CD4-positive, alpha-beta T cell (primary cell): ENCODE results near the gene VAV2. TPM values are rescaled to one million over a fixed set of nuclear protein-coding genes. Genes with fewer than 3 reads are reported as not detected.

Source experiments
- ATAC-seq: fragments of 200-7000 bp; cut with Tn5 transposase; one replicate; pipeline ENCODE4 v1.10.0; 2022; ENCODE audit warnings: mild to moderate bottlenecking; ENCODE audit not compliant: poor library complexity
- CTCF ChIA-PET: fragments of 350-600 bp; sonication (Branson Sonifier 250); formaldehyde crosslinking; loops from one replicate; lab custom pipeline; 2021; ENCODE audit warnings: antibody characterized with exemption, inconsistent platforms; lab: Charles Lee
- POLR2A ChIA-PET: fragments of 350-600 bp; sonication (Branson Sonifier 250); formaldehyde crosslinking; loops from one replicate; lab custom pipeline; 2021; ENCODE audit warnings: antibody characterized with exemption, inconsistent platforms; lab: Charles Lee
- DNase-seq, 14 experiments: peaks; one replicate each; pipeline ENCODE4 v3.0.0-alpha.2; 2013 to 2020; ENCODE audit warnings: mixed read lengths in 2 of 14
- H3K27ac ChIP-seq, 2 donors: one replicate each; pipeline versions ENCODE4 v1.5.1 to v1.7.0; 2013; ENCODE audit warnings: low read length in 2 of 2, low read depth in 1 of 2, mild to moderate bottlenecking in 1 of 2
- H3K27me3 ChIP-seq, 2 experiments: 1 replicate in 1 of 2; 2 replicates in 1 of 2; pipeline versions ENCODE4 v1.6.1 to v1.7.0; 2013; ENCODE audit warnings: low read length in 2 of 2, control low read depth in 1 of 2, mild to moderate bottlenecking in 1 of 2, moderate library complexity in 1 of 2; ENCODE audit not compliant: insufficient read depth in 2 of 2, control insufficient read depth in 1 of 2
- H3K36me3 ChIP-seq: one replicate; pipeline ENCODE4 v1.6.1; 2013; ENCODE audit warnings: low read length, control low read depth; ENCODE audit not compliant: insufficient read depth
- H3K4me1 ChIP-seq: one replicate; pipeline ENCODE4 v1.6.1; 2013; ENCODE audit warnings: low read length, control low read depth; ENCODE audit not compliant: insufficient read depth
- H3K4me3 ChIP-seq: one replicate; pipeline ENCODE4 v1.5.1; 2013; ENCODE audit warnings: mild to moderate bottlenecking, low read length, moderate library complexity
- H3K9me3 ChIP-seq, 2 experiments: 1 replicate in 1 of 2; 2 replicates in 1 of 2; pipeline versions ENCODE4 v1.6.1 to v1.7.0; 2013; ENCODE audit warnings: low read length in 2 of 2, mild to moderate bottlenecking in 2 of 2, control low read depth in 1 of 2, moderate library complexity in 1 of 2; ENCODE audit not compliant: control insufficient read depth in 1 of 2, insufficient read depth in 1 of 2
- H3K27ac Mint-ChIP-seq: one replicate; pipeline ENCODE4 v1.8.0; 2020; ENCODE audit warnings: mixed read lengths
- H3K27me3 Mint-ChIP-seq: one replicate; pipeline ENCODE4 v1.8.0; 2021; ENCODE audit warnings: mixed read lengths
- H3K36me3 Mint-ChIP-seq: one replicate; pipeline ENCODE4 v1.8.0; 2021; ENCODE audit warnings: low read depth, mixed read lengths
- H3K4me1 Mint-ChIP-seq: one replicate; pipeline ENCODE4 v1.8.0; 2021; ENCODE audit warnings: low read depth, mixed read lengths
- H3K4me3 Mint-ChIP-seq: one replicate; pipeline ENCODE4 v1.8.0; 2020; ENCODE audit warnings: mild to moderate bottlenecking, mixed read lengths
- H3K9me3 Mint-ChIP-seq: one replicate; pipeline ENCODE4 v1.8.0; 2020; ENCODE audit warnings: mixed read lengths
- CTCF ChIP-seq: fragments of 200-600 bp; IDR thresholded peaks from one replicate; pipeline ENCODE4 v1.8.0; 2022; ENCODE audit warnings: antibody characterized with exemption, mild to moderate bottlenecking
- intact Hi-C, 2 experiments: fragments of 100-400 bp; cut with DNase I in 1 of 2; cut with micrococcal nuclease in 1 of 2; formaldehyde crosslinking; loops; one replicate each; pipeline versions ENCODE4 v1.15.1 to v1.9.0; 2023 to 2025; cut with DNase I, micrococcal nuclease
- total RNA-seq, 174 experiments: library from RNA in 2 of 174; stranded (reverse) in 2 of 174; gene quantifications; one replicate each; pipeline ENCODE4 v1.2.3 and lab custom pipeline; 2021 to 2026

VAV2 gene
- total RNA-seq, 2 experiments from 2014 or later = 1.6 to 1.7 TPM

- Histone ChIP-seq H3K4me3 (no peak overlapping the region), H3K36me3 (no peaks in the 10 kb centered on the region), H3K9me3 (no peaks in the 10 kb centered on the region), H3K27me3 (no peaks in the 10 kb centered on the region), H3K4me1 (no peaks in the 10 kb centered on the region), H3K27ac (no peak overlapping the region)
- DNase-seq (no peak), ATAC-seq (no peak)
- Mint-ChIP-seq H3K4me3 (no peak overlapping the region), H3K4me1 (no peaks in the 10 kb centered on the region), H3K27me3 (no peaks in the 10 kb centered on the region), H3K9me3 (no peaks in the 10 kb centered on the region), H3K27ac (no peak overlapping the region), H3K36me3 (no peaks in the 10 kb centered on the region)
- ChIA-PET CTCF (no interaction called here), POLR2A (no interaction called here)
- no peak for TF ChIP-seq CTCF
- intact Hi-C loops = no loop called here
Measured at GRCh38 chr9:133945977-133946753, 46.0 kb downstream of the VAV2 start.

- H3K9me3 Mint-ChIP-seq = no peaks in the 10 kb centered on the region
- H3K4me1 ChIP-seq = no peaks in the 10 kb centered on the region
- no peaks in the 10 kb centered on the region for H3K36me3 Mint-ChIP-seq
- H3K4me1 Mint-ChIP-seq = no peaks in the 10 kb centered on the region
- no peak overlapping the region for H3K4me3 Mint-ChIP-seq
- no peak overlapping the region for H3K27ac Mint-ChIP-seq
- H3K27me3 Mint-ChIP-seq = no peaks in the 10 kb centered on the region
- H3K27me3 ChIP-seq = no peaks in the 10 kb centered on the region
- no peaks in the 10 kb centered on the region for H3K36me3 ChIP-seq
- POLR2A ChIA-PET = no interaction called here
- intact Hi-C loops = no loop called here
- DNase-seq = peak in 1 of 14 experiments; percentile 2
- TF ChIP-seq CTCF = no peak
- H3K4me3 ChIP-seq = no peak overlapping the region
- CTCF ChIA-PET = no interaction called here
- no peaks in the 10 kb centered on the region for H3K9me3 ChIP-seq
- no peak for ATAC-seq
- H3K27ac ChIP-seq = no peak overlapping the region
Measured at GRCh38 chr9:133945314-133945975, 46.7 kb downstream of the VAV2 start.

- POLR2A ChIA-PET = no interaction called here
- no peak for TF ChIP-seq CTCF
- no peaks in the 10 kb centered on the region for H3K36me3 Mint-ChIP-seq
- no peaks in the 10 kb centered on the region for H3K27me3 Mint-ChIP-seq
- intact Hi-C loops = no loop called here
- H3K36me3 ChIP-seq = no peaks in the 10 kb centered on the region
- H3K4me3 ChIP-seq = no peak overlapping the region
- no peaks in the 10 kb centered on the region for H3K9me3 Mint-ChIP-seq
- H3K9me3 ChIP-seq = no peaks in the 10 kb centered on the region
- H3K4me3 Mint-ChIP-seq = no peak overlapping the region
- no peak overlapping the region for H3K27ac Mint-ChIP-seq
- DNase-seq (no peak), ATAC-seq (no peak)
- CTCF ChIA-PET = no interaction called here
- no peak overlapping the region for H3K27ac ChIP-seq
- H3K4me1 Mint-ChIP-seq = no peaks in the 10 kb centered on the region
- H3K27me3 ChIP-seq = no peaks in the 10 kb centered on the region
- no peaks in the 10 kb centered on the region for H3K4me1 ChIP-seq
Measured at GRCh38 chr9:133944746-133945135, 47.4 kb downstream of the VAV2 start.
